ENCODE data around the gene KCNH5. TPM values are rescaled to one million over a fixed set of nuclear protein-coding genes. Genes with fewer than 3 reads are reported as not detected.

KCNH5 gene
- total and polyA plus RNA-seq, 9 of the 15 experiments (the other 6 are each of a cell fraction or from before 2014, with no cell fraction given) = 1.1 to 2.4 (median 1.4) TPM

DNA sequence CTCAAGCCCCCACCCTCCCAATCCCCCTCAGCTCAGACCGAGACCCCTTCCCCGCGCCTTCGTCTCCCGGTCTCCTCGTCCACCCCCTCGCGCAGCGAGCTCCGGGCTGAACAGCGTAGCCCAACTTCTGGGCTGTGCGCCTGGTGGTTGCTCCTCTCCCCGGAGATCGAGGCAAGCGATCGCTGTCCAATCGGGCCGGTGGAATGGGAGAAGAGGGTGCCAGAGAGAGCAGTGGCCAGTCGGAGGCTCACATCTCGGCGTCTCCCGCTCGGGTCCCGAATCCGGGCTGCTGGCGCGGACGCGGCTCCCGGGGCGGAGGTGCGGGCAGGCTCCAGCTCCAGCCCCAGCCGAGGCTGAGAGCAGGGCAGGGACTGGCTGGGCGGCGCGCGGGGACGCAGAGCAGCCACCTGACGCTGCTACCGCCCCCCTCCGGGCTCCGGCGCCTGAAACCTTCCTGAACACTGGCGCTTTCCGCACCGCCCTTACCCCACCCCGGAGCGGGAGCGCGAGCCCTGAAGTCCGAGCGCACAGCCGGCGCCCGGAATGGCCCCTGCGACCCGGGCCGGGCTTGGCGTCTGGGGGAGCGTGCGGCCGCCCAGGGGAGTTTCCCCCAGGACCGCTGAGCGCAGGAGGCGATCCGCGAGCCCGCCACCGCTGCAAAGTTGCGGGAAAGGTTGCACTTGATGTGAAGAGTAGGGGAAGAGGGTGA is 508 bp upstream of the KCNH5 start:
- TF ChIP-seq ZNF644 (tag; IDR thresholded peaks at IDR 0.05; ENCODE audit: low read depth) (no peak), BRF1 (IDR thresholded peaks at IDR 0.05; ENCODE audit: borderline replicate concordance, extremely low read depth, insufficient read length) (no peak)
- Histone ChIP-seq H3K4me2 (ENCODE audit: insufficient read depth, low read length) (no peak overlapping the region), H2AFZ (ENCODE audit: low read depth, low read length) (no peak overlapping the region), H3K9me3 (replicated peaks; ENCODE audit: control insufficient read depth, insufficient read depth, low read depth, low read length) (no peaks in the 10 kb centered on the region), H4K20me1 (replicated peaks; ENCODE audit: control insufficient read depth, insufficient read depth, low read length) (no peaks in the 10 kb centered on the region; the same call in 1 of the 2 replicates), H3K27ac (ENCODE audit: extremely low read depth, low read depth, low read length) (no peak overlapping the region), H3K9me1 (ENCODE audit: control insufficient read depth, insufficient read depth, low read length) (no peaks in the 10 kb centered on the region), H3K9ac (ENCODE audit: insufficient read depth in 1 of 2, low read depth in 2 of 2, low read length in 2 of 2) (no peak overlapping the region), H3K4me1 (replicated peaks in 1 of 2; ENCODE audit: control insufficient read depth in 2 of 2, insufficient read depth in 2 of 2, low read length in 2 of 2) (peaks cover 0 to 11% of the 10 kb centered on the region in 2 experiments; a peak in 1 of 5 replicates), H3K36me3 (ENCODE audit: control insufficient read depth, insufficient read depth, low read length) (no peaks in the 10 kb centered on the region), H3K27me3 (ENCODE audit: control insufficient read depth in 2 of 2, insufficient read depth in 2 of 2, low read length in 2 of 2) (peaks cover 4 to 11% of the 10 kb centered on the region in 2 experiments; a peak in 2 of 5 replicates), H3K79me2 (ENCODE audit: control insufficient read depth, insufficient read depth, low read length) (no peaks in the 10 kb centered on the region), H3K4me3 (no peak overlapping the region)
- DNase-seq (ENCODE audit: extremely low read depth in 1 of 4, low spot score in 3 of 4) = peak in 2 of 4 experiments; percentile 7 to 9
- WGBS (ENCODE audit: insufficient coverage, low coverage, missing lambda C conversion rate) = no CpG with 5 or more reads among the region's 70 CpGs
- in situ Hi-C loops (cut with MboI) = no loop called here
- CTCF ChIA-PET (ENCODE audit: low intra/inter-chr PET ratio) = no interaction called here
- no peak for FAIRE-seq
- POLR2A ChIA-PET = no interaction called here
- intact Hi-C loops (cut with micrococcal nuclease) = no loop called here
- no TSS peak for BruUV-seq (replicated peaks)
- peak; percentile 80 for ATAC-seq

DNA sequence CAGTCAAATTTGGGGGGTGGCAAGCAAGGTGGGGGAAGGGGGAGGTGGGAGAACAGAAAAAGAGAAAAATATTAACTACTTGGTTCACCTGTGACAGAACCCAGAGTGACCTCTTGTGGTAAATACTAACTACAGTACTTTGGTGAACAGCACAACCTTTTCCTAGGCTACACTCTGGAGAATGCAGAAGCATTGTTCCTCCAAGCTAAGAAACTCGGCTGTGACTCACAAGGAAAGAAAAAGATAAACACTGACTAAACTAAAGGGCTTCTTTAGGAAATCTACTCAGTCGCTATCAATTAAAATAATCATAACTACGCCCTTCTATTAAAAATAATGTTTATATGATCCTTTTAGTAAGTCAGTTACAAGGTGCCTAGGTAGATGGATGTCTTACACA is 5.4 kb downstream of the KCNH5 start:
- no TSS peak for BruUV-seq (replicated peaks)
- Histone ChIP-seq H3K9me1 (ENCODE audit: control insufficient read depth, insufficient read depth, low read length) (no peaks in the 10 kb centered on the region), H3K9me3 (replicated peaks; ENCODE audit: control insufficient read depth, insufficient read depth, low read depth, low read length) (no peaks in the 10 kb centered on the region), H3K4me2 (ENCODE audit: insufficient read depth, low read length) (no peak overlapping the region), H4K20me1 (replicated peaks; ENCODE audit: control insufficient read depth, insufficient read depth, low read length) (no peaks in the 10 kb centered on the region), H3K27ac (ENCODE audit: extremely low read depth, low read depth, low read length) (no peak overlapping the region), H3K27me3 (ENCODE audit: control insufficient read depth in 2 of 2, insufficient read depth in 2 of 2, low read length in 2 of 2) (no peaks in the 10 kb centered on the region), H3K36me3 (ENCODE audit: control insufficient read depth, insufficient read depth, low read length) (no peaks in the 10 kb centered on the region), H3K4me3 (no peak overlapping the region), H3K79me2 (ENCODE audit: control insufficient read depth, insufficient read depth, low read length) (no peaks in the 10 kb centered on the region), H2AFZ (ENCODE audit: low read depth, low read length) (no peak overlapping the region), H3K9ac (ENCODE audit: insufficient read depth in 1 of 2, low read depth in 2 of 2, low read length in 2 of 2) (no peak overlapping the region), H3K4me1 (replicated peaks in 1 of 2; ENCODE audit: control insufficient read depth in 2 of 2, insufficient read depth in 2 of 2, low read length in 2 of 2) (no peaks in the 10 kb centered on the region)
- ChIA-PET CTCF (ENCODE audit: low intra/inter-chr PET ratio) (no interaction called here), POLR2A (interaction anchor here (0.9 kb wide), 1 partner anchor 65 kb away, joined by 3 read pairs; no protein-coding TSS in a partner anchor)
- ATAC-seq (no peak), FAIRE-seq (no peak), DNase-seq (ENCODE audit: extremely low read depth in 1 of 4, low spot score in 3 of 4) (peak in 1 of 4 experiments; percentile 3)
- WGBS (ENCODE audit: insufficient coverage, low coverage, missing lambda C conversion rate) = 15% methylated on average over 3 of the region's 3 CpGs
- intact Hi-C loops (cut with micrococcal nuclease) = no loop called here
- peak in 1 of 2 experiments; percentile 5; a peak in 1 of 4 replicates for TF ChIP-seq RAD21 (CRISPR knock-in tag; conservative IDR thresholded peaks at IDR 0.05 in 1 of 2, IDR thresholded peaks at IDR 0.05 in 1 of 2)
- TF ChIP-seq CTCF (IDR thresholded peaks at IDR 0.05 in 2 of 3, conservative IDR thresholded peaks at IDR 0.05 in 1 of 3; ENCODE audit: insufficient read depth in 2 of 3, low read depth in 1 of 3, low read length in 3 of 3) = peak in 1 of 3 experiments; percentile 7; a peak in 1 of 6 replicates
- no peak for TF ChIP-seq DEAF1 (CRISPR knock-in tag; IDR thresholded peaks at IDR 0.05)
- in situ Hi-C loops (cut with MboI) = no loop called here
